ENCODE results near the gene FRMD4B. TPM values are rescaled to one million over a fixed set of nuclear protein-coding genes. Genes with fewer than 3 reads are reported as not detected.

FRMD4B gene
- total and polyA plus RNA-seq, 2 donors (not counting 1 experiment from before 2014, with no cell fraction given) = 0.86 to 1.2 TPM

DNA sequence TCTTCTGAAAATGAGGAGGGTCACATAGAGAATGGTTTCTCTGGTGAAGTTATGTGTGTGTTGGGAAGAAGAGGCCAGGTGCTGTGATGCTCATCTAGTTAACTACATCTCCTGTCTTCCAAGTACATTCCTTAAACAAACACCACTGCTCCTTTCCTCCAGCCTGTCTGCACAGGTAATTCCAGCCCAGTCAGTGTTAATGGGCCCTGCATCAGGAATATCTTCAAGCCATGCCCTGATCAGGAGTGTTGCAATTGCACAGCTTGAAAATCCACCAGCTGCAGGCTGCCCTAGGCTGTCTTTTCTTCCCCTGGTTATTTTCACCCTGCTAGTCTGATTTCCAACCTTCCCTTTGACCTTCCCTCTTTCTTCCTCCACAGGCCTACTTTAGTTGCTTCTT, 221.6 kb downstream of the FRMD4B start:
- no peaks in the 10 kb centered on the region for H4K20me1 ChIP-seq (ENCODE audit: control insufficient read depth, extremely low read depth, insufficient read depth, low read length)
- no peaks in the 10 kb centered on the region for H3K4me1 ChIP-seq (ENCODE audit: control insufficient read depth, extremely low read depth, insufficient read depth, low read length)
- no peak overlapping the region for H3K4me2 ChIP-seq (ENCODE audit: extremely low read depth, insufficient read depth, low read length)

DNA sequence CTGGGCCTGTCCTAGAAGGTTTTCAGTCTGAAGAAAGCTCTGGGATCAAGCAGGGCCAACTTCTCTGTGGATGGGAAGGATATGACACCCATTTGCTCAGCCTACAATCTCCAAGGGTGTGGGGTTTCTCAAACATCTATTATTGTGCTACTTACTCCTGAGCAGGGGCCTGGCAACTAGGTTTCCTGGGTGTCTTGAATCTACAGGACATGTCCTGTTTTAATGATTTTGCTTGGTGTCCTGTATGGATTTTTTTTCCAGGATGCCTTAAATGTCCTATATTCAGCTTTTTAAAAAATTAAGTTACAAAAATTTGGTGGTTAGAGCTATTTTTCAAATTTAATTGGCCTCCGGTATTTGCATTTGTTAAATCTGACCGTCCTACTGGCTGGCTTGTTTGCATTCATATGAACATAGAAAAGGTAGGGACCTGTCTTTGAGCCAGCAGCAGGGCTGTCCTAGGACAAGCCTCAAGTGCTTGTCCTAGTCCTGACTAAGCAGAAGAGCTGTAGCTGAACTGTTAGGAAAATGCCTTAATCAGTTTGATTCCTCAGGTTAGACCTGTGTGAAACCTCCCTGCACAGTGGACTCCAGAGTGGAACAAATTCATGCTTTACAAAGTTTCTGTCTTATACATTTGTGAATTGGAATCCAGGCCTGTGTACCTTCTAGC, 223.4 kb downstream of the FRMD4B start:
- Histone ChIP-seq H3K9ac (ENCODE audit: insufficient read depth, low read length) (no peak overlapping the region), H2AFZ (ENCODE audit: low read length) (no peak overlapping the region), H3K4me3 (replicated peaks in 1 of 4; ENCODE audit: control extremely low read depth in 1 of 4, insufficient read depth in 1 of 4, low read depth in 3 of 4, low read length in 4 of 4) (no peak overlapping the region), H3K36me3 (ENCODE audit: control insufficient read depth, insufficient read depth, low read length) (no peaks in the 10 kb centered on the region), H4K20me1 (ENCODE audit: control insufficient read depth, extremely low read depth, insufficient read depth, low read length) (no peaks in the 10 kb centered on the region), H3K4me2 (ENCODE audit: extremely low read depth, insufficient read depth, low read length) (no peak overlapping the region), H3K4me1 (ENCODE audit: control insufficient read depth, extremely low read depth, insufficient read depth, low read length) (no peaks in the 10 kb centered on the region), H3K79me2 (ENCODE audit: control insufficient read depth, insufficient read depth, low read length) (no peaks in the 10 kb centered on the region), H3K27me3 (ENCODE audit: control insufficient read depth, insufficient read depth, low read length) (no peaks in the 10 kb centered on the region), H3K27ac (ENCODE audit: insufficient read depth, low read length) (no peak overlapping the region), H3K9me3 (ENCODE audit: control insufficient read depth, insufficient read depth, low read depth, low read length) (no peaks in the 10 kb centered on the region)
- no peak for DNase-seq (ENCODE audit: low read depth in 2 of 2)
- TF ChIP-seq EZH2 (IDR thresholded peaks at IDR 0.05; ENCODE audit: low read length, missing control alignments) = no peak
- TF ChIP-seq, protein P1, sequence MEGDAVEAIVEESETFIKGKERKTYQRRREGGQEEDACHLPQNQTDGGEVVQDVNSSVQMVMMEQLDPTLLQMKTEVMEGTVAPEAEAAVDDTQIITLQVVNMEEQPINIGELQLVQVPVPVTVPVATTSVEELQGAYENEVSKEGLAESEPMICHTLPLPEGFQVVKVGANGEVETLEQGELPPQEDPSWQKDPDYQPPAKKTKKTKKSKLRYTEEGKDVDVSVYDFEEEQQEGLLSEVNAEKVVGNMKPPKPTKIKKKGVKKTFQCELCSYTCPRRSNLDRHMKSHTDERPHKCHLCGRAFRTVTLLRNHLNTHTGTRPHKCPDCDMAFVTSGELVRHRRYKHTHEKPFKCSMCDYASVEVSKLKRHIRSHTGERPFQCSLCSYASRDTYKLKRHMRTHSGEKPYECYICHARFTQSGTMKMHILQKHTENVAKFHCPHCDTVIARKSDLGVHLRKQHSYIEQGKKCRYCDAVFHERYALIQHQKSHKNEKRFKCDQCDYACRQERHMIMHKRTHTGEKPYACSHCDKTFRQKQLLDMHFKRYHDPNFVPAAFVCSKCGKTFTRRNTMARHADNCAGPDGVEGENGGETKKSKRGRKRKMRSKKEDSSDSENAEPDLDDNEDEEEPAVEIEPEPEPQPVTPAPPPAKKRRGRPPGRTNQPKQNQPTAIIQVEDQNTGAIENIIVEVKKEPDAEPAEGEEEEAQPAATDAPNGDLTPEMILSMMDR (conservative IDR thresholded peaks at IDR 0.05 in 1 of 2, IDR thresholded peaks at IDR 0.05 in 1 of 2; ENCODE audit: low read depth in 1 of 2, low read length in 2 of 2) = no peak

More for the DNA sequence above, 221.6 kb downstream of the FRMD4B start:
- H3K79me2 ChIP-seq (ENCODE audit: control insufficient read depth, insufficient read depth, low read length) = no peaks in the 10 kb centered on the region
- no peak overlapping the region for H3K27ac ChIP-seq (ENCODE audit: insufficient read depth, low read length)
- H3K36me3 ChIP-seq (ENCODE audit: control insufficient read depth, insufficient read depth, low read length) = no peaks in the 10 kb centered on the region
- TF ChIP-seq, protein P1 (conservative IDR thresholded peaks at IDR 0.05 in 1 of 2, IDR thresholded peaks at IDR 0.05 in 1 of 2; ENCODE audit: low read depth in 1 of 2, low read length in 2 of 2) = no peak
- no peak for TF ChIP-seq EZH2 (IDR thresholded peaks at IDR 0.05; ENCODE audit: low read length, missing control alignments)
- no peak overlapping the region for H3K4me3 ChIP-seq (replicated peaks in 1 of 4; ENCODE audit: control extremely low read depth in 1 of 4, insufficient read depth in 1 of 4, low read depth in 3 of 4, low read length in 4 of 4)
- no peaks in the 10 kb centered on the region for H3K9me3 ChIP-seq (ENCODE audit: control insufficient read depth, insufficient read depth, low read depth, low read length)
- DNase-seq (ENCODE audit: low read depth in 2 of 2) = no peak
- H3K9ac ChIP-seq (ENCODE audit: insufficient read depth, low read length) = no peak overlapping the region
- no peaks in the 10 kb centered on the region for H3K27me3 ChIP-seq (ENCODE audit: control insufficient read depth, insufficient read depth, low read length)
- H2AFZ ChIP-seq (ENCODE audit: low read length) = no peak overlapping the region

DNA sequence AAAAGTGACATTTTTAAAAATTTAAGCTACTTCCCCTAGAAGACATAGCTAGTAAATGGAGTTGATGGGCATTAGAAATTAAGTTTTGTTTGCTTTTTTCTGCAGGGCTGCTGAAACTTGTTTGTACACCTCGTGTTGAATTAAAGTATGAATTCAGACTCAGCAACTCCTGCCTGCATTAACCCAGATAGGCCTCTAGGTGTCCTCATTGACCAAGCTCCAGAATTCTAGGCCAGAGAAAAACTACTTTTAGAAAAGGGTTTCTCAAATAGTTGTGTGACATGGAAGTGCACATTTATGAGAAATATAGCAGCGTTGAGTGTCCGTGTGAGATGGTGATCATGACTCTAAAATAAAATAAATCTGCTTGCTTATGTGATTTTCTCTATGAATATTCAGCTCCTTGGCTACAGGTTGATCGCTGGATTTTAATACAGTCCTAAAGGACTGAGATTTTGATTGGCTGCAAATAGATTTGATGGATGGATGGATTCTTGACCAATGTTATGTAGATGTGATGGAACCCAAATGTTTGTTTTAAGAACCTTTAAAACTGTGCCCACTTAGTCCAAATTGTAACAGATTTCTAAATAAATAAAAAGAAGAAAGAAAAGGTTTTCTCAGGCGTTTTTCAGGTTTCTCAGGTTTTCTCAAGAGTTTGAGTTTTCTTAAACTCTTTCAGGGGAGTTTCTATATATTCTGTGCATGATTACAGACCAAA, 224.1 kb downstream of the FRMD4B start:
- Histone ChIP-seq H3K36me3 (ENCODE audit: control insufficient read depth, insufficient read depth, low read length) (no peaks in the 10 kb centered on the region), H3K27me3 (ENCODE audit: control insufficient read depth, insufficient read depth, low read length) (no peaks in the 10 kb centered on the region), H3K4me2 (ENCODE audit: extremely low read depth, insufficient read depth, low read length) (no peak overlapping the region), H3K9ac (ENCODE audit: insufficient read depth, low read length) (no peak overlapping the region), H4K20me1 (ENCODE audit: control insufficient read depth, extremely low read depth, insufficient read depth, low read length) (no peaks in the 10 kb centered on the region), H3K4me3 (replicated peaks in 1 of 4; ENCODE audit: control extremely low read depth in 1 of 4, insufficient read depth in 1 of 4, low read depth in 3 of 4, low read length in 4 of 4) (no peak overlapping the region), H3K4me1 (ENCODE audit: control insufficient read depth, extremely low read depth, insufficient read depth, low read length) (no peaks in the 10 kb centered on the region), H3K79me2 (ENCODE audit: control insufficient read depth, insufficient read depth, low read length) (no peaks in the 10 kb centered on the region), H3K27ac (ENCODE audit: insufficient read depth, low read length) (no peak overlapping the region), H3K9me3 (ENCODE audit: control insufficient read depth, insufficient read depth, low read depth, low read length) (no peaks in the 10 kb centered on the region), H2AFZ (ENCODE audit: low read length) (no peak overlapping the region)
- DNase-seq (ENCODE audit: low read depth in 2 of 2) = peak; percentile 29 to 71
- TF ChIP-seq, protein P1 (conservative IDR thresholded peaks at IDR 0.05 in 1 of 2, IDR thresholded peaks at IDR 0.05 in 1 of 2; ENCODE audit: low read depth in 1 of 2, low read length in 2 of 2) = peak; percentile 96 to 97
- no peak for TF ChIP-seq EZH2 (IDR thresholded peaks at IDR 0.05; ENCODE audit: low read length, missing control alignments)
